ENCODE data around the gene KCTD16.
A peak's percentile ranks its signal among the peaks of the same experiment; 100 is the strongest.

Gene KCTD16

DNA sequence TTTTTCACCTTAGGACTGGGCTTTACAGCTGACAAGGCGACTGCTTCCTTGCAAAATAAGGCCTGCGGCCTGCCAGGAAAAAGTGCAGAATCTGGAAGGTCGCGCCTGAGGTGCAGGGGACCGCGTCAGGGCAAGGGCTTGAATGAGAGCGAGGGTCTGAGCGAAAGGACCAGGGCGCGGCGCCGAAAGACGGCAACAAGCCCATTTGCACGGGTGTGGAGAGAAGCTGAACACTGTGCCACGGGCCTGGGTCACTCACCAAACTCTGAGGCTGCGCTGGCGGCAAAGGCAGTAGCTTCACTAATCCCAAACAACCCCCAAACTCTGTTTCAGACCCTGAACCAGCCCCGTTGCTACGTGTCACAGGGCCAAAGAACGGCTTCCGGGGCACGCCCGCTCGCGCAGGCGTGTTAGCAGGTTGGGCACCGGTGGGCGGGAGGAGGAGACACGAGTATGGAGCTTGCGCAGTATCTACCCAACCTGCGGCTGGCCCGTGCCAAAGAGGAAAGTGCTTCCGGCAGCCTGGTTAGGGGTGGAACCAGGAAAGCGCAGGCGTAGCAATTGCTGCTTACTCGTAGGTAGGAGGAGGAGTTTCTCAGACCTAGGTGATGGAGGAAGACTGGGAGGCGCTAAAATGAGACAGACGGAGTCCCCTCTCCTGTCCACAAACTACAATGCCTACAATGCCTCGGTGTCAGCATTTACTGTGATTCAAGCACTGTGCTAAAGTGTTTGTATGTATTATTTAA, at the start of gene KCTD16, which contains the start of gene YIPF5:
Gene KCTD16, plus strand, starts transcription at position 598 of the 749 bp plus-strand sequence.
Gene YIPF5, minus strand, starts transcription at position 384 of the 749 bp plus-strand sequence. CDS start 704 bp downstream, outside the sequence.
- DNase-seq (ENCODE audit: low read depth, low spot score), result peak; percentile 92

DNA sequence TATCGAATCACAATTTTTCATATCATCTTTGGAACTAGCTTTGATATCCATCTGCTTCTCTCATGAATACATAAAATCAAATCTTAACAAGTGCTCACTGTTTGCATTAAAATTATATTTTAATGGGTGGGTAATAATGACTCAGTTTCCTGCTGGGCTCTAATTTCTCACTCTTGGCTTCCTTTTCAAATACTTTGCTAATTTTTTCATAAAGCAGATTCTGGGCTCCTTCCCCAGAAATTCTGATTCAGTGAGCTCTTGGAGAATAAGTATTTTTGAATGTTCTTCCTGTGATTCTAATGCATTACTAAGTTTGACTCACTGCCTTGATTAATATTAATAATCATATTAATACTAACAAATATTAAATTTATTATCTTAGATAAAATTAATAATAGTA, 49.1 kb upstream of the KCTD16 start:
- DNase-seq (ENCODE audit: low read depth, low spot score), result no peak

GRCh38 chr5:144122081-144122480, 48.6 kb upstream of the KCTD16 start:
- DNase-seq (ENCODE audit: low read depth, low spot score), result no peak

GRCh38 chr5:144122641-144123040, 48.0 kb upstream of the KCTD16 start:
- DNase-seq (ENCODE audit: low read depth, low spot score), result no peak

DNA sequence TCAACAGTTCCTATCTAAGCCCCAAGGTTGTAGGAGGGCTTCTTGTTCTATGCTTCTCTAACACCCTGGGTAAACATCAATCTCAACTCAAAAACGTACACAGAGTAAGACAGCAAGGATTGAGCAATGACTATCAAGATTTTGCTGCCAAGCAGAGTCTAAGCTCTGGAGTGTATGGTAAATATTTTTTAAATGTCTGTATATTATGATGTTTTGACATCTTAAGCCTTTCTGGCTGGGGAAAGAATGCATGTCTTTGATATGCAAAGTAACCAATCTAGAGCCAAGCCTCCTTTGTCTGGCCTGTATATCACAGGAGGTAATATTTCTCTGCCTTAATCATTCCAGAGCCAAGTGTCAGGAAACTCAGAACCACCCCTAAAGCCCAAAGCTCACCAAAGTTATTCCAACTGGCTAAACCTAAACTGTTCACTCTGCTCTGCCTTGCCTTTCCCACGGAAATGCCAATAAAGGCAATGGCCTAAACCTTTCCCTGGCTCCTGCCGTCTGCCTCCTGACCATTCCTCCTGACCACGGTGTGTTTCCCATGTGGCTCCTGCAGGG, 45.4 kb upstream of the KCTD16 start:
- no peak for DNase-seq (ENCODE audit: low read depth, low spot score)

DNA sequence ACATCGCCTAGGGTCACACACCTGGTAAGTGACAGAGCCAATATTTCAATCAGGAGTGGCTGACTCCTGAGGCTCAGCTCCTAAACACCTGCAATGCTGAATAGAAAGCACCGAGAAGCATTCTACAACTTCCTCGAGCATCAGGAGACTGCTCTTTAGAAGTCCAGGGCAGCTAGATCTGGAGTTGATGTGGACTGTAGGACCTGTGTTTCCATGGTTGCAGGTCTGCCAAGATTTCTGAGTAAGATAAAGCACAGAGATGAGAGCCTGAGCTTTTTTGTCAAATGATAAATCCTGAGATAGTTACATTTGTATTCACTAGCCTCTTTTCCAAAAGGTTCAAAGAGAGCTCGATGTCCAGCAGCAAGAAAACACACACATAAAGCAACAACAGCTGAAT, 44.0 kb upstream of the KCTD16 start:
- DNase-seq (ENCODE audit: low read depth, low spot score), result no peak

DNA sequence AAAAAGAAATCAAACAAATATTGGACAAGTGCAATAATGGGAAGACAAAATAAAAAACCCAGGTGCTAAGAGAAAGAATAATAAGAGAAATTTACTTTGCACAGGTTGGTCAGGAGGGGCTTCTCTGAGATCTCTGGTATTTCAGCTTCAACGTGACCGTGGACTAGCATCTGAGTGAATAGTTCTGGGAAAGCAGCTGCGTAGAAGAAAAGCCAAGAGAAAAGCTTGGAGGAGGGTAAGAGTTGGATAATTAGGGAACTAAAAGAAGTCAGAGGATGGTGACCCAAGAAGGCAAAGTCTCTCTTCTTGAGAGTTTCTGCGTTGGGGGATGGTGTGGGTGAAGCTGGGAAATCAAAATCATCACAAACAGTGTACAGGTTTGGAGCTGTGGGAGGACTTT, 41.8 kb upstream of the KCTD16 start:
- no peak for DNase-seq (ENCODE audit: low read depth, low spot score)

GRCh38 chr5:144130306-144130705, 40.4 kb upstream of the KCTD16 start:
- no peak for DNase-seq (ENCODE audit: low read depth, low spot score)

- DNase-seq (ENCODE audit: low read depth, low spot score), result no peak
Measured at GRCh38 chr5:144131261-144131660, 39.4 kb upstream of the KCTD16 start.

- DNase-seq (ENCODE audit: low read depth, low spot score), result no peak
Measured at GRCh38 chr5:144133050-144133633, 37.5 kb upstream of the KCTD16 start.

- no peak for DNase-seq (ENCODE audit: low read depth, low spot score)
Measured at GRCh38 chr5:144134194-144134826, 36.4 kb upstream of the KCTD16 start.

GRCh38 chr5:144135113-144135762, 35.4 kb upstream of the KCTD16 start:
- DNase-seq (ENCODE audit: low read depth, low spot score), result no peak

DNA sequence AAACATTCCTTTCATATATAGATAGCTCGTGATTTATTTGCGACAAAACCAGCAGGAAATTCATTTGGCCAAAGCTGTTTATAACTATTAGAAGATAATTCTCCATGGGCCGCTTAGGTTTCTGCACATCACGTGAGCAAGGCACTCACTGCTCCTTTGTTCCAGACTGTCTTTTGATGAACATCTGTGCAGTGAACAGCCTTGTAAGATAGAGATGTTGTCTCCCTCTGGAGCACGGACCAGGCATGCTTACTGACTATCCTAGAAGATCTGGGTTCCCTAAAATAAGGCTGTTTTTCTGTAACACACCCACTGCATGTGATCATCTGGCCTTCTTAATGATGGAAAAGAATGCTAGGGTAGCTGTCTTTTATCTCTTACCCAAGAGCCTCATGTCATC, 31.1 kb upstream of the KCTD16 start:
- no peak for DNase-seq (ENCODE audit: low read depth, low spot score)

- no peak for DNase-seq (ENCODE audit: low read depth, low spot score)
Measured at GRCh38 chr5:144141585-144141984, 29.1 kb upstream of the KCTD16 start.

DNA sequence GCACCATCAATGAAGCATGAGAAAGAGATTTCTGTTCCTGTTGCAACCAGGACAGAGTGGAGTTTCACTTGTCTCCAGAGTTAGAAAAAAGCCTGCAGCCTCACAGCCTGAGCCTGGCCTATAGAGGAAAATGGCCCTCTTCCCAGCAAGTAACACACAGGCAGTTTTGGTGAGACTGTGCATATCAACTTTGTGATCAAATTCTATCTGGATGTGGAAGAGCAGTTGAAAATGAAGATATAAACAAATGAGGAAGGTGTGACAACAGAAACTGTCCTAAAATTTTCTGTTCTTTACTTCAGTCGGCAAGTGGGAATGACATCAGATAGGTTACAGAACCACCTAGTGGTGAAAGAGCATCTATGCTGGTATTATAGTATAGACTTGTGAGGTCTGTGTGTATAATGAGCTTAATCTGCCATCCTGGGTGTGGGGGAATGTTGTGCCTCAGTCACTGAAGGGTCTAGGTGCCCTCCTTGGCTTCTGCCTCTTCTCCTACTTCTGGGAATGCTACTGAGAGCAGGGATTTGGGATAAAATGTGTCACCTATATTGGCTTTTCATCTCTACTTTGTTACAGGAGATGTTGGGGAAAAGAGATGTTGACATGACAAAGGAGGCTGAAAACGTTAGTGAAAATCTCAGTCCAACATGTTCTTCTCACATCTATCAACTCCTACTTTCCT, 28.4 kb upstream of the KCTD16 start:
- no peak for DNase-seq (ENCODE audit: low read depth, low spot score)

DNA sequence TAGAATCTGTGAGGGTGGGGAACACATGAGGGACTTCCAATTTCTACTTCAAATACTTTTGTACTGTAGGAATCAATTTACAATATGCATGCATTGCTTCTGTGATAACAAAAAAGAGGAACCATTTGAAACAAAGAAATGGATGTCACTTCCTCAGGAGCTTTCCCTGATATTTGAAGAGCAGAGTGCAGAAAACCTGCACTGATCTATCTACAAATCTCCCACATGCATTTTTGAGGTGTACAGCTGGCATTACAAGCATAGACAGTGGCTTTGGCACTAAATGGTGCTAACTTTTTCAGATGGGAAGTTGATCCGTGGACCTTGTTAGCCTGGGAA, 27.9 kb upstream of the KCTD16 start:
- DNase-seq (ENCODE audit: low read depth, low spot score), result no peak

DNA sequence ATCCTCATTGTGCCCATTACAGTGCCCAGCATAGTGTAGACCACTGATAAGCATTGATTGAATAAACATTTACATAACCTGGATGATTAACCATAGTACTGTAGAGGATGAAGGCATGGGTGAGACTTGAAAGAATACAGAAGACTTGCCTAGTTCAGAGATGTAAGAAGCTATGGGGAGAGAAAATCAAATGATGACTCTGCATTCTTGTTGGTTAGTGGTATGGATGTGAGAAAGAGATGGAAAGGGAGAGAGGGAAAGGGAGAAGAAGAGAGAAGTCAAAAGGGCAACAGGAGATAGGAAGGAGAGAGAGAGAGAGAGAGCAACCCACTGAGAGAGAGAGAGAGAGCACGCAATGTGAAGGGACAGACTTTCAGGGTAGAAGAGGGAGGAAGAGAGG, 27.0 kb upstream of the KCTD16 start:
- DNase-seq (ENCODE audit: low read depth, low spot score), result no peak

DNA sequence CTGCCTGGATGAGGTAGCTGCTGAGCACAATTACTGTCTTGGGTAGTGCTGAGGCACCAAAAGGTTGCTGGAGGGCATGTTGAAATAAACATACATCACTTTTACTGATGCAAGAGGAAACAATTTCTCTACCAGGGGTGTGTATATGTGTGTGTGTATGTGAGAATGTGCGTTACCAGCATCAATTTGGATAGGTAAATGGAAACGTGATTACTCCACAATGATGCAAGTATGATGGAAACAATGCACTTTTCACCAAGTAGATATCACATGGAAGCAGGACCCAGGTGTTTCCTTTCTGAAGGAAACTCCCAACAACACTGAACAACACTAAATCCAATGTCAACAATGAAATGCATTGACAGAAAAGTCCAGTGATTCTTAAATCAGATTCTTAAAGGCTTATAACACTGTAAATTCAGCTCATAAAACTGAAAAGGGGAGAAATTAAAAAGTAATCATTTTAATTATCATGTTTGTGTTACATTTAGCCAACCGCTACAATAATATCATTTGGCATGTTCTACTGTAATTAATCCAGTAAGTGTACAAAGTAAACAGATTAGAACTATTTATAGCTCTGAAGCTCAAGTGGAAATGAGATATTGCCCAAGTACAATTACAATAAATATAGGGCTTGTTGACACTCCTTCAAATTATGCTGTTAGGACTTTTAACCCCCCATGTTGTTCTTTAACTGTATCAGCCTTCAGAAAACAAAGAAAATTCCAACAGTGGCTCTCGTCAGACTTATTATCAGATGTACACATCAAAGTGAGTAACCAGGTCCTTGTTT, 25.5 kb upstream of the KCTD16 start:
- DNase-seq (ENCODE audit: low read depth, low spot score), result no peak

- DNase-seq (ENCODE audit: low read depth, low spot score), result no peak
Measured at GRCh38 chr5:144151026-144151425, 19.6 kb upstream of the KCTD16 start.

GRCh38 chr5:144156767-144157171, 13.9 kb upstream of the KCTD16 start:
- DNase-seq (ENCODE audit: low read depth, low spot score), result no peak

DNA sequence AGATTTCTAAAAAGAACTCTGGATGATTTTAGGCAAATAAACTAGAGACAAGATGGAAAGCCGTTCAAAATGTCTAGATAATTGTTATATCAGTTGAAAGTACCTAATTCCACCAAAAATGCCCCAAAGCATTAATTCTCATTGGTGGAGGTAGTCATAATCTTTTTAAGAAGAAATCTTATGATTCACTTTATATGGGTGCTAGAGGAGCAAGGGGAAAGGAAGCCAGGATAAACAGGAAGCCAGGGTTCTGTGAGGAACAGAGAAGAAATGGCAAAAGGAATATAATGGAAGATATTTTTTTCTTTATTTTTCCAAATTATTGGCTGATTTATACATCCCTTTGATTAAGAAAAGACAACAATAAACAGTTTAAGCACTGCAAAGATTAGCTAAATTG, 8.0 kb upstream of the KCTD16 start:
- no peak for DNase-seq (ENCODE audit: low read depth, low spot score)
